A673 (cell line): ENCODE measurements around the gene VAV3. TPM values are rescaled to one million over a fixed set of nuclear protein-coding genes. Genes with fewer than 3 reads are reported as not detected.

Experiments used
- BruUV-seq: library from RNA; stranded (reverse); fragments of 400-500 nt; replicated peaks from 2 replicates; lab custom pipeline; 2021; lab: Mats Ljungman, UMichigan
- CTCF ChIA-PET: fragments of 300-600 bp; sonication (Branson Sonifier 250); formaldehyde crosslinking; loops from one replicate; lab custom pipeline; 2022; ENCODE audit warnings: antibody characterized with exemption; lab: Charles Lee
- POLR2A ChIA-PET: fragments of 300-600 bp; sonication (Branson Sonifier 250); formaldehyde crosslinking; loops from one replicate; lab custom pipeline; 2022; ENCODE audit warnings: antibody characterized with exemption; ENCODE audit not compliant: low non-redundant PET; lab: Charles Lee
- DNase-seq: peaks from one replicate; pipeline ENCODE4 v3.0.0-alpha.2; 2015; ENCODE audit warnings: low spot score
- H3K27ac ChIP-seq: fragments of 200-600 bp; sonication (generic); 2 replicates; pipeline ENCODE4 v1.5.1; 2016; ENCODE audit warnings: mixed run types, low read depth, mild to moderate bottlenecking, mixed read lengths, antibody characterized with exemption, low read length; ENCODE audit not compliant: poor library complexity, severe bottlenecking
- H3K27me3 ChIP-seq: fragments of 200-600 bp; sonication (generic); replicated peaks from 2 replicates; pipeline ENCODE4 v1.6.1; 2017; ENCODE audit warnings: mixed run types, low read depth, mild to moderate bottlenecking, mixed read lengths, antibody characterized with exemption, low read length; ENCODE audit not compliant: insufficient read depth, poor library complexity
- H3K36me3 ChIP-seq: fragments of 200-600 bp; sonication (generic); 2 replicates; pipeline ENCODE4 v1.6.1; 2016; ENCODE audit warnings: mixed run types, mild to moderate bottlenecking, mixed read lengths, antibody characterized with exemption, low read length; ENCODE audit not compliant: insufficient read depth, poor library complexity, severe bottlenecking
- H3K4me1 ChIP-seq: fragments of 200-600 bp; sonication (generic); 2 replicates; pipeline ENCODE4 v1.6.1; 2017; ENCODE audit warnings: mixed run types, mild to moderate bottlenecking, mixed read lengths, antibody characterized with exemption, low read length; ENCODE audit not compliant: insufficient read depth, poor library complexity, severe bottlenecking
- H3K4me3 ChIP-seq: fragments of 200-600 bp; sonication (generic); 2 replicates; pipeline ENCODE4 v1.5.1; 2016; ENCODE audit warnings: low read depth, mixed run types, mild to moderate bottlenecking, mixed read lengths, low read length; ENCODE audit not compliant: poor library complexity, severe bottlenecking
- H3K9me3 ChIP-seq: fragments of 200-600 bp; sonication (generic); 2 replicates; pipeline ENCODE4 v1.6.1; 2016; ENCODE audit warnings: mixed run types, low read depth, mild to moderate bottlenecking, mixed read lengths, antibody characterized with exemption, low read length; ENCODE audit not compliant: poor library complexity, severe bottlenecking
- CTCF ChIP-seq: fragments of 300-800, 200-600 bp; sonication (generic); conservative IDR thresholded peaks from 2 replicates; pipeline ENCODE4 v1.5.1; 2017; ENCODE audit warnings: low read depth, mild to moderate bottlenecking, antibody characterized with exemption, low read length, moderate library complexity, mixed read lengths
- EZH2 ChIP-seq: fragments of 200-600 bp; sonication (generic); IDR thresholded peaks from 2 replicates; pipeline ENCODE4 v1.6.1; 2017; ENCODE audit warnings: borderline replicate concordance, low read depth, mild to moderate bottlenecking, mixed read lengths, antibody characterized with exemption, low read length; ENCODE audit not compliant: poor library complexity, severe bottlenecking
- intact Hi-C: fragments of 100-400 bp; cut with micrococcal nuclease; formaldehyde crosslinking; loops from one replicate; pipeline ENCODE4 v1.10.0; 2022; ENCODE audit not compliant: unreplicated experiment
- total RNA-seq: library from RNA; stranded (reverse); gene quantifications from 2 replicates; pipeline ENCODE4 v1.2.3, GENCODE V29; 2021

Gene VAV3
- total RNA-seq, 1 experiment from 2014 or later = 0.30 TPM

- H3K27ac ChIP-seq = no peak overlapping the region
- ChIA-PET POLR2A (no interaction called here), CTCF (no interaction called here)
- BruUV-seq = no TSS peak
- H3K36me3 ChIP-seq = no peaks in the 10 kb centered on the region
- no peaks in the 10 kb centered on the region for H3K4me1 ChIP-seq
- H3K4me3 ChIP-seq = no peak overlapping the region
- TF ChIP-seq CTCF = no peak
- TF ChIP-seq EZH2 = no peak
- peaks cover 69% of the 10 kb centered on the region for H3K27me3 ChIP-seq
- DNase-seq = no peak
- intact Hi-C loops = no loop called here
- H3K9me3 ChIP-seq = no peaks in the 10 kb centered on the region
Observed at GRCh38 chr1:107820801-107821200, 144.2 kb downstream of the VAV3 start.

GRCh38 chr1:107817935-107818334 lies 147.0 kb downstream of the VAV3 start:
- Histone ChIP-seq H3K36me3 (no peaks in the 10 kb centered on the region), H3K27ac (no peak overlapping the region), H3K27me3 (peaks cover 73% of the 10 kb centered on the region), H3K9me3 (no peaks in the 10 kb centered on the region), H3K4me3 (no peak overlapping the region), H3K4me1 (peaks cover 2% of the 10 kb centered on the region)
- peak; percentile 40 for DNase-seq
- ChIA-PET POLR2A (no interaction called here), CTCF (no interaction called here)
- BruUV-seq = no TSS peak
- intact Hi-C loops = loop anchor here (10.0 kb wide), 1 partner anchor 147 kb away; the partner anchor contains the start of gene VAV3
- no peak for TF ChIP-seq EZH2
- no peak for TF ChIP-seq CTCF

- Histone ChIP-seq H3K27me3 (peaks cover 69% of the 10 kb centered on the region), H3K9me3 (no peaks in the 10 kb centered on the region), H3K36me3 (no peaks in the 10 kb centered on the region), H3K4me3 (no peak overlapping the region), H3K27ac (no peak overlapping the region), H3K4me1 (peaks cover 2% of the 10 kb centered on the region)
- ChIA-PET POLR2A (no interaction called here), CTCF (no interaction called here)
- intact Hi-C loops = loop anchor here (10.0 kb wide), 1 partner anchor 148 kb away; the partner anchor contains the start of gene VAV3
- DNase-seq = no peak
- TF ChIP-seq CTCF = no peak
- TF ChIP-seq EZH2 = no peak
- BruUV-seq = no TSS peak
Observed at GRCh38 chr1:107817206-107817605, 147.8 kb downstream of the VAV3 start.
